ENCODE measurements around the gene CATSPER3. TPM values are rescaled to one million over a fixed set of nuclear protein-coding genes. Genes with fewer than 3 reads are reported as not detected.

CATSPER3 gene
- total and polyA plus RNA-seq, 2 of the 8 experiments (the other 6 are each of a cell fraction or from before 2014, with no cell fraction given), result 0.62 TPM; not detected in 1

DNA sequence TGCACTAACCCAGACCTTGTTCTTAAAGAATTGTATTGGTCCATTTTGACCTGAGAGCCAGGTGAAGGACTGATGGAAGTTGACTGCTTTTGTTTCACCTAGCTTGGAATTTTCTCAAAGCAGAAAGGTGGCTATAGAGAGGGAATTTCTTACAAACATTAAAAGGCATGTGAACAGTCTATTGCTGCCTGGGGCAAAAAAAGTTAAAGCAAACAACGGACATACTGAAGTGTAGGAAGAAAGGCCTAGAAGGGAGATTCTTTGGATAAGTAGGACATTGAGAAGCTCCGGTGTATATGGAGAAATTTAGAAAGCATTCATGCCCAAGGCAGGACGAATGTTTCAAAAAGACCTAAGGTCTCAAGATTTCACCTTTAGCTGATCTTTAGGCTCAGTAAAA is 11.7 kb downstream of the CATSPER3 start:
- POLR2A ChIA-PET (ENCODE audit: partially characterized antibody), result interaction anchor here (1.4 kb wide), 1 partner anchor 14 kb away, joined by 3 read pairs; no protein-coding TSS in a partner anchor
- Histone ChIP-seq H3K27me3 (replicated peaks in 1 of 4; ENCODE audit: control insufficient read depth in 3 of 4, extremely low read depth in 1 of 4, insufficient read depth in 3 of 4, low read length in 3 of 4) (no peaks in the 10 kb centered on the region), H3K9me3 (ENCODE audit: insufficient read depth in 2 of 2, low read depth in 1 of 2, low read length in 1 of 2) (peaks cover 31% of the 10 kb centered on the region in 2 experiments), H2BK120ac (replicated peaks; ENCODE audit: low read depth, low read length) (no peak overlapping the region), H3K79me1 (ENCODE audit: low read depth, low read length) (no peaks in the 10 kb centered on the region), H2BK5ac (ENCODE audit: low read depth, low read length) (no peak overlapping the region), H4K20me1 (replicated peaks in 1 of 2; ENCODE audit: control insufficient read depth in 1 of 2, insufficient read depth in 2 of 2, low read length in 2 of 2) (no peaks in the 10 kb centered on the region), H2AFZ (ENCODE audit: low read length) (no peak overlapping the region), H3K36me3 (ENCODE audit: control insufficient read depth in 2 of 4, insufficient read depth in 4 of 4, low read length in 3 of 4) (peaks cover 0 to 8% (median 0%) of the 10 kb centered on the region in 4 experiments; a peak in 2 of 8 replicates), H3K4me3 (ENCODE audit: extremely low read depth in 1 of 4, insufficient read depth in 2 of 4, low read depth in 3 of 4, low read length in 4 of 4) (no peak overlapping the region), H3K14ac (ENCODE audit: insufficient read length) (no peak overlapping the region), H3K4me1 (replicated peaks in 1 of 4; ENCODE audit: control insufficient read depth in 3 of 4, insufficient read depth in 4 of 4, low read length in 3 of 4) (no peaks in the 10 kb centered on the region), H4K8ac (ENCODE audit: extremely low read depth, insufficient read depth, low read length) (no peak overlapping the region), H4K91ac (replicated peaks; ENCODE audit: insufficient read length, low read length) (no peak overlapping the region), H4K5ac (ENCODE audit: insufficient read length, low read depth, low read length) (no peak overlapping the region), H2BK15ac (ENCODE audit: low read length) (no peak overlapping the region), H3K79me2 (ENCODE audit: control insufficient read depth in 1 of 2, insufficient read depth in 2 of 2, low read length in 2 of 2) (no peaks in the 10 kb centered on the region), H2AK5ac (ENCODE audit: low read depth, low read length) (no peak overlapping the region), H3K56ac (replicated peaks; ENCODE audit: insufficient read length, low read depth, low read length) (no peak overlapping the region), H3K23ac (ENCODE audit: insufficient read length) (no peak overlapping the region), H3K18ac (ENCODE audit: extremely low read depth, low read length) (no peak overlapping the region), H3K23me2 (ENCODE audit: low read depth, low read length) (no peaks in the 10 kb centered on the region), H3K4ac (replicated peaks; ENCODE audit: insufficient read length, low read depth, low read length) (no peak overlapping the region), H3K9ac (replicated peaks in 1 of 4; ENCODE audit: extremely low read depth in 1 of 4, low read depth in 3 of 4, low read length in 3 of 4) (no peak overlapping the region), H3K27ac (ENCODE audit: low read depth, low read length) (no peak overlapping the region), H2BK12ac (ENCODE audit: low read depth, low read length) (no peak overlapping the region), H2BK20ac (ENCODE audit: low read length) (no peak overlapping the region), H3K4me2 (ENCODE audit: insufficient read depth in 1 of 2, low read depth in 2 of 2, low read length in 2 of 2) (no peak overlapping the region)
- no peak for FAIRE-seq
- CTCF ChIA-PET (ENCODE audit: partially characterized antibody), result interaction anchor here (0.6 to 1.2 kb wide), 2 partner anchors 195 to 366 kb away, joined by 4 read pairs; no protein-coding TSS in a partner anchor
- 88% methylated on average over 3 of the region's 3 CpGs; no CpG with 5 or more reads in 1 of the 2 experiments for WGBS, 2 experiments (ENCODE audit: extremely low coverage in 1 of 2, insufficient coverage in 1 of 2, insufficient read length in 1 of 2, insufficient replicate concordance in 2 of 2, low coverage in 1 of 2, low lambda C conversion rate in 2 of 2, missing lambda C conversion rate in 1 of 2)
- DNase-seq (ENCODE audit: low read depth in 1 of 2, low spot score in 2 of 2), result no peak
- no peak for TF ChIP-seq EZH2 (IDR thresholded peaks at IDR 0.05; ENCODE audit: low read depth, low read length, severe bottlenecking)
- no peak for TF ChIP-seq BACH1 (IDR thresholded peaks at IDR 0.05; ENCODE audit: low read length)
- no peak for TF ChIP-seq KDM1A (IDR thresholded peaks at IDR 0.05; ENCODE audit: borderline replicate concordance, low read length)
- TF ChIP-seq HDAC2 (IDR thresholded peaks at IDR 0.05; ENCODE audit: borderline replicate concordance in 1 of 2, low read depth in 2 of 2, low read length in 2 of 2), result no peak
- no peak for TF ChIP-seq POU5F1 (IDR thresholded peaks at IDR 0.05; ENCODE audit: low read depth, low read length)
- no peak for TF ChIP-seq CHD2 (IDR thresholded peaks at IDR 0.05; ENCODE audit: low read length)
- TF ChIP-seq, protein P1, sequence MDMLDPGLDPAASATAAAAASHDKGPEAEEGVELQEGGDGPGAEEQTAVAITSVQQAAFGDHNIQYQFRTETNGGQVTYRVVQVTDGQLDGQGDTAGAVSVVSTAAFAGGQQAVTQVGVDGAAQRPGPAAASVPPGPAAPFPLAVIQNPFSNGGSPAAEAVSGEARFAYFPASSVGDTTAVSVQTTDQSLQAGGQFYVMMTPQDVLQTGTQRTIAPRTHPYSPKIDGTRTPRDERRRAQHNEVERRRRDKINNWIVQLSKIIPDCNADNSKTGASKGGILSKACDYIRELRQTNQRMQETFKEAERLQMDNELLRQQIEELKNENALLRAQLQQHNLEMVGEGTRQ (IDR thresholded peaks at IDR 0.05; ENCODE audit: low read length), result no peak
- no peak for TF ChIP-seq SIX5 (IDR thresholded peaks at IDR 0.05; ENCODE audit: low read depth, low read length)
